Stimulated activated CD4-positive, alpha-beta T cell treated with anti-CD3 and anti-CD28 coated beads, Interleukin-1b, Interleukin-23, amount 100 ng/mL, for 1 hour (primary cell): Measurements from ENCODE around the gene MRPL28.
A peak's percentile ranks its signal among the peaks of the same experiment; 100 is the strongest.
"Not testable (repeated sequence)": the region's sequence is repeated elsewhere in the genome, so short reads cannot be mapped to it uniquely, and the experiment has no call there.

Experiments used
- DNase-seq, 2 donors: peaks; one replicate each; pipeline ENCODE4 v3.0.0-alpha.2; 2020; ENCODE audit warnings: low read depth in 2 of 2

The MRPL28 gene

DNA sequence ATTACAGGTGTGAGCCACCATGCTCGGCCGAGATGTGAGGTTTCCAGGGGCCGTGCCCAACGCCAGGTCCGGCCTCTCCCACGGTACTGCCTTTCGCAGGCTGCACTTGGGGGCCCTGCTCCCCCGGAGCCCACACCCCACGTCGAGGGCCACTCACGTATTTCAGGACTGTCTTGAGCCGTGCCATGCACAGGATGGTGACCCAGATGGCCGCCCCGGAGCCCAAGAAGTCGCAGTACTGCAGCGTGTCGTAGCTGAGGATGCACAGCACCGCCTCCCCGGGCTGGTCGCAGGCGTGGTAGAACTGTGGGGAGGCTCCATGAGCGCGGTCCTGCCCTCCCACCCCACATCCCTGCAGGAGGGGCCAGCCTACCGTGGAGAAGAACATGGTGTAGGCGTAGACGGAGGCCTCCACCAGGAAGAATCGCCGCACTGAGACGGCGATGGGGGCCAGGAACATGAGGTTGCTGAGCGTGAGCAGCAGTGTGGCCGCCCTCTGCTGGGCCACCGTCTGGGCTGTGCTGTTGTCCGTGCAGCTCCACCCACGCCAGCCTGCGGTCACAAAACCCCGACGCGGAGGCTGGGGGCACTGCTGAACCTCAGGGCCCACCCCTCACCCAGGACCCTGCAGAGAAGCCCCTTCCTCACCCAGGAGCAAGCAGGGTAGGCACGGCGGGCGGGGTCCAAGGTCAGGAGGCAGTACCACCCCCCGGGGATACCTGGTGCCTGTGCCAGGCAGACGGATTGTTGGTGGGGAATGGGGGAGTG is 3.7 kb upstream of the MRPL28 start:
- no peak for DNase-seq

GRCh38 chr16:373020-373598 is 2.8 kb upstream of the MRPL28 start:
- DNase-seq, result no peak

- DNase-seq, result no peak
Measured at GRCh38 chr16:372302-372983, 2.1 kb upstream of the MRPL28 start.

- DNase-seq, result no peak
Measured at GRCh38 chr16:371515-372301, 1.4 kb upstream of the MRPL28 start.

GRCh38 chr16:370979-371514 is 709 bp upstream of the MRPL28 start:
- no peak for DNase-seq

- DNase-seq, result no peak
Measured at GRCh38 chr16:369866-370436, 387 bp downstream of the MRPL28 start.

GRCh38 chr16:369275-369865 is 968 bp downstream of the MRPL28 start:
- no peak for DNase-seq

DNA sequence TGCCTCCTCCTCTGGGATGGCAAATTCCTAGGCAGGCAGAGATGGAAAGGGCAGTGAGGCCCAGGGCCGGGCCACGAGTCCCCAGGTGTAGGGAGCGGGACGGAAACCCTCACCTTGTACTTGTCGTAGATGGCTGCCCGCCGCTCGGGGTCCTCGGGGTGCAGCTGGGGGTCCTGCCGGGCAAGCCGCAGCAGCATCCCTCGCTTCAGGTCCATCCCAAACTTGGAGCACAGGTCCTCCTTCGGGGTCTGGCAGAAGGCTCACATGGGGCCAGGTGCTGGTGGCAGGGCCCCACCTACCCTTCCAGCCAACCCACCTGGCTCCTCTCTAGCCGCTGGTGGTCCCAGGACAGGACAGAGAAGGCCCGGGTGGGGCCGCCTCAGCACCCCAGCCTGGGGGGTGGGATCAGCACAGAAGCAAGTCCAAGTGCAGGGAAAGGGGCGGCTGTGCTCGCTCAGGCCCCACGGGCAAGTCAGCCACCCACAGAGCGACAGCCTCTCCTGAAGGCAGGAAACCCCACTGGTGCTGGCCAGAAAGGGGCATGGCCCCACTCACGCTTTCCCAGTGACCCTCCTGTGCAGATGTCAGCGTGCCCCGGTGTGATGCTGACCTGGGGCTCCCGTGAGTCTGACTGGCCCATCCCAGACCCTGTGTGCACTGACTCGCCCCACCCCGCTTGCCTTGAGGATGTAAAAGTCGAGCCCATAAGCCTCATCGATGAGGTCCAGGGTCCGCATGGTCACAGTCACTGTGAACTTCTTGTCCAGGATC is 1.8 kb downstream of the MRPL28 start:
- DNase-seq, result no peak

DNA sequence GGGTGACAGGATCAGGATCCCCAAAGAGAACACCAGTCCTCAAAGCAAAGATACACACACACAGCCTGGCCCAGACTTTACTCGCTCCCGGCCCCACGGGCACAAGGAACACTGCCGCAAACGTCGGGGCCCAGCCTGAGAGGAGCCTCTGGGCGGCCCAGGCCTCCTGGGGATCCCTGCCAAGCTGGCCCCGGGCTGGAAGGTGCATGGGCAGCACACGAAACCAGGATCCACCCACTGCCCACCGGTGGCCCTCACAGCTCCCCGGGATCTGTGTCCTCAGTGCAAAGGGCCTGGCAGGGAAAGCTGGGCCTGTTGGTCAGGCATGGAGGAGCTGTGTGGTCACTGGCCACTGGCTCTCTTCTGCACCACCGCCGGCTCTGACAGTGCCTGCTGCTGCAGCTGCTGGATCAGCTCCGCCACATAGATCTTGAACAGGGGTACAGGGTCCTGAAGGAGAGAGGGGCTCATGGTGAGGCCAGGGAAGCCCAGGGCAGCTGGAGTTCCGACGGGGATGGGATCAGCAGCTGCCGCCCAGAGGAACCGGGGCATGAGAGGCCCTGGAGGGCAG is 2.9 kb downstream of the MRPL28 start:
- no peak for DNase-seq

DNA sequence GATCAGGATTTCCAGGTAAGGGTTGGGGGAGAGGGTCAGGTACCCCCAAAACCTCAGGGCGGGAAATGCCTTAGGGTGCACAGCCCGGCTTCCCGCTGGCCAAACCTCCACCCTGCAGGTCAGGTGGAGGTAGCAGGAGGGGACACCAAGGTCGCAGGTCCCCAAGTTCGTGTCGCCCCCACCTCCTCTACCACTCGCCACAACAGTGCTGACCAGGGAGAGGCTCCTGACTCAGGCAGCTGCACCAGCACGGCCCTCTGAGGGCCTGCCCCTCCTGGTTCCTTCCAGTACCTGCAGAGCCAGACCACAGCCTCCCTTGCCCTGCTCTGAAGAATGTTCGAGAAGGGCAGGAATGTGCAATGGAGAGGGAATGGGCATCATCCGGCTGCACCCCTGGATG is 3.9 kb downstream of the MRPL28 start:
- DNase-seq, result no peak

DNA sequence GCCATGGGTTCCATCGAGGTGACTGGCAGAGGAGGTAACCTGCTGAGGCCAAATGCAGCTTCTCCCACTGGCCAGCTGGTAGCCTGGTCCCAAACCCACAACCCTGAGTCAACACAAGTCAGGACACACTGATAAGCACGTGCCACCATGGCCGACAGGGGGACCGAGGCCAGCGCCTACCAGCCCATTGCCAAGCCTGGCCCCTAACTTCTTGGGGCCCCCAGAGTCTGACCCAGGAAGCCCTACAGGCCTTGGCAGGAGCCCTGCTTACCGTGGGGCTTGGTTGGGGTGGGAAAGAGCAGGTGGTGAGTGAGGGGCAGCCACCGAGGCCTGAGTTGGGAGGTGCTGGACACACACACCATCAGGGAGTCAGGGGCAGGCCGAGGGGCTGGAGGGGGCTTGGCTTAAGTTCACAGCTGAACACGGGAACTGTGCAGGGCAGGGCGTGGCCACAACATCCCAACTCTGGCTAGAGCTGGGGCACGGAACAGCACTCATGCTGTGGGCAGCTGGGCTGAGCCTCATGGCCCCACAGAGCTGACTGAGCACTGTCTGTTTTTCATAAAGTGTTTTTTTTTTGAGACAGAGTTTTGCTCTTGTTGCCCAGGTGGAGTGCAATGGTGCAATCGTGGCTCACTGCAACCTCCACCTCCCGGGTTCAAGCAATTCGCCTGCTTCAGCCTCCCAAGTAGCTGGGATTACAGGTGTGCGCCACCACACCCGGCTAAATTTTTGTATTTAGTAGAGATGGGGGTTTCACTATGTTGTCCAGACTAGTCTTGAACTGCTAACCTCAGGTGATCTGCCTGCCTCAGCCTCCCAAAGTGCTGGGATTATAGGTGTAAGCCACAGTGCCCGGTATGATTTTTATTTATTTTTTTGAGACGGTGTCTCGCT is 5.5 kb downstream of the MRPL28 start:
- no peak for DNase-seq

DNA sequence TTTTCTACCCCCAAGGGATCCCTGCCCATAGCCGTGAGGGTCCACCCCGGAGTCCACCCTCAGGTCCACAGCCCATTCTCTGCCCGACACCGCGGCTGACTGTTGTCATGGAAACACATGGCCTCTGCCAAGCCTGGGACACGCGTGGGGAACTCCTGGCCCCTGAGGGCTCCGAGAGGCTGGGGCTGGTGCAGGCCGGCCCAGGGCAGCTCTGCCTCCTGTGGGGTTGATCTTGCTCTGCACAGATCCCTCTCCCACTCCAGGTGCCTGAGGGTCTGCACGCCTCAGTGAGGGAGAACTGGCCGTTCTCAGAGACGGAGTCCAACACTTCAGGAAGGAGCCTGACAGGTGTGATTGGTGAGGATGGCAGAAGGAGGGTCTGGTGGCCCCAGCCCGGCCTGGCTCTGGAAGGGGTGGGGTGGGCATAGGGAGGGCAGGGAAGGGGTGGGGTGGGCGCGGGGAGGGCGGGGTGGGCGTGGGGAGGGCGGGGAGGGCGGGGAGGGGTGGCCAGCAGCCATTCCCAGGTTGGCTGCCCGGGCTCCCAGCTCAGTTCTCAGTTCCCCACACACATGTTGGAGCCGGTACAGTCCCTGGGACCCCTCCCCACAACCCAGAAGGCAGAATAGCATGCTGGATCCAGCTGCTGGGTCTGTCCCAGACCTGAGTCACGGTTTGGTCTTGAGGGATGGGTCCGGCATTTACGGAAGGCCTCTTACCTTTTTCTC is 6.4 kb downstream of the MRPL28 start:
- DNase-seq, result no peak

- DNase-seq, result no peak
Measured at GRCh38 chr16:363110-363765, 7.1 kb downstream of the MRPL28 start.

DNA sequence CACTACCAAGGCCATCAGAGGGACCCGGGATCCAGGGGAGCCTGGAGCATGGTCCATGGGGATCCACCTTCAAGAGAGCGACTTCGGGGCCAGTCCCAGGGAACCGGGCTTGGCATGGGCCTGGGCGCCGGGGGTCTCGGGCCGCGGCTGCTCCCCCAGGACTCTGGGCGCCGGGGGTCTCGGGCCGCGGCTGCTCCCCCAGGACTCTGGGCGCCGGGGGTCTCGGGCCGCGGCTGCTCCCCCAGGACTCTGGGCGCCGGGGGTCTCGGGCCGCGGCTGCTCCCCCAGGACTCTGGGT is 7.7 kb downstream of the MRPL28 start:
- DNase-seq, result not testable (repeated sequence)

GRCh38 chr16:361872-362701 is 8.3 kb downstream of the MRPL28 start:
- peak in 1 of 2 donors; percentile 56 for DNase-seq

- DNase-seq, result no peak
Measured at GRCh38 chr16:361341-361871, 8.9 kb downstream of the MRPL28 start.
